GM19099 (cell line): ENCODE data around the gene TMEM266.

Experiments
- POLR2A ChIP-seq: IDR thresholded peaks from 3 replicates; pipeline ENCODE4 v1.6.1; 2011; ENCODE audit warnings: low read depth; ENCODE audit not compliant: insufficient read length; ENCODE audit errors: extremely low read depth

TMEM266 gene

GRCh38 chr15:76239786-76240185 lies 180.0 kb downstream of the TMEM266 start:
- no peak for TF ChIP-seq POLR2A

- no peak for TF ChIP-seq POLR2A
Measured at GRCh38 chr15:76245072-76245610, 185.4 kb downstream of the TMEM266 start.

- TF ChIP-seq POLR2A: no peak
Measured at GRCh38 chr15:76251717-76252116, 191.9 kb downstream of the TMEM266 start.

GRCh38 chr15:76252249-76252648 lies 192.5 kb downstream of the TMEM266 start:
- TF ChIP-seq POLR2A: no peak

- no peak for TF ChIP-seq POLR2A
Measured at GRCh38 chr15:76253691-76254473, 194.1 kb downstream of the TMEM266 start.
